GM19043 (cell line): ENCODE results near the gene SERPINC1.
"Not testable (repeated sequence)": the region's sequence is repeated elsewhere in the genome, so short reads cannot be mapped to it uniquely, and the experiment has no call there.

ENCODE experiments used
- ATAC-seq: cut with Tn5 transposase; IDR thresholded peaks from one replicate; pipeline ENCODE4 v1.9.1; 2021; ENCODE audit warnings: low read depth; ENCODE audit not compliant: unreplicated experiment

SERPINC1 gene

GRCh38 chr1:173917149-173917548, at the start of gene SERPINC1:
Gene SERPINC1 (minus strand): TSS chr1:173917327. CDS start chr1:173917259, 68 bp downstream.
- no peak for ATAC-seq

- ATAC-seq = not testable (repeated sequence)
Measured at GRCh38 chr1:173965896-173966295, 48.8 kb upstream of the SERPINC1 start.

- no peak for ATAC-seq
Measured at GRCh38 chr1:173963477-173963876, 46.4 kb upstream of the SERPINC1 start.

- ATAC-seq = no peak
Measured at GRCh38 chr1:173960625-173961024, 43.5 kb upstream of the SERPINC1 start.

- ATAC-seq = no peak
Measured at GRCh38 chr1:173954179-173954578, 37.1 kb upstream of the SERPINC1 start.

GRCh38 chr1:173948594-173948993, 31.5 kb upstream of the SERPINC1 start:
- ATAC-seq = no peak

- ATAC-seq = no peak
Measured at GRCh38 chr1:173946380-173946921, 29.3 kb upstream of the SERPINC1 start.

GRCh38 chr1:173937062-173937461, 19.9 kb upstream of the SERPINC1 start:
- ATAC-seq = no peak

GRCh38 chr1:173934440-173934839, 17.3 kb upstream of the SERPINC1 start:
- no peak for ATAC-seq

- ATAC-seq = not testable (repeated sequence)
Measured at GRCh38 chr1:173930541-173930940, 13.4 kb upstream of the SERPINC1 start.

GRCh38 chr1:173925306-173926242, 8.4 kb upstream of the SERPINC1 start:
- no peak for ATAC-seq

- ATAC-seq = no peak
Measured at GRCh38 chr1:173920861-173921260, 3.7 kb upstream of the SERPINC1 start.

- no peak for ATAC-seq
Measured at GRCh38 chr1:173917635-173918493, 737 bp upstream of the SERPINC1 start.

- ATAC-seq = no peak
Measured at GRCh38 chr1:173916667-173917066, 460 bp downstream of the SERPINC1 start.

- ATAC-seq = no peak
Measured at GRCh38 chr1:173915596-173915995, 1.5 kb downstream of the SERPINC1 start.

- ATAC-seq = no peak
Measured at GRCh38 chr1:173914366-173914871, 2.7 kb downstream of the SERPINC1 start.

GRCh38 chr1:173913111-173913510, 4.0 kb downstream of the SERPINC1 start:
- ATAC-seq = no peak

- no peak for ATAC-seq
Measured at GRCh38 chr1:173903827-173904531, 13.1 kb downstream of the SERPINC1 start.

- ATAC-seq = no peak
Measured at GRCh38 chr1:173900992-173901391, 16.1 kb downstream of the SERPINC1 start.

GRCh38 chr1:173900427-173900826, 16.7 kb downstream of the SERPINC1 start:
- no peak for ATAC-seq
